WTC11 (cell line): Measurements from ENCODE around the gene HMGCS1. TPM values are rescaled to one million over a fixed set of nuclear protein-coding genes. Genes with fewer than 3 reads are reported as not detected.

Experiments used
- ATAC-seq: fragments of 200-7000 bp; cut with Tn5 transposase; 2 replicates; pipeline ENCODE4 v1.10.0; 2021; ENCODE audit warnings: mild to moderate bottlenecking, moderate library complexity
- CTCF ChIA-PET: fragments of 300-600 bp; sonication (Branson Sonifier 250); formaldehyde crosslinking; loops from one replicate; lab custom pipeline; 2021; ENCODE audit warnings: antibody characterized with exemption; lab: Charles Lee
- POLR2A ChIA-PET: fragments of 350-600 bp; sonication (Branson Sonifier 250); formaldehyde crosslinking; loops from one replicate; lab custom pipeline; 2021; ENCODE audit warnings: antibody characterized with exemption; lab: Charles Lee
- DNase-seq: peaks from one replicate; pipeline ENCODE4 v3.0.0; 2021; ENCODE audit warnings: low spot score
- H3K27ac Mint-ChIP-seq: 2 replicates; pipeline ENCODE4 v1.8.0; 2021; ENCODE audit warnings: mixed read lengths
- H3K27me3 Mint-ChIP-seq: 2 replicates; pipeline ENCODE4 v1.8.0; 2021; ENCODE audit warnings: low read depth, mild to moderate bottlenecking, moderate library complexity, mixed read lengths
- H3K36me3 Mint-ChIP-seq: 2 replicates; pipeline ENCODE4 v1.8.0; 2021; ENCODE audit warnings: mixed read lengths
- H3K4me1 Mint-ChIP-seq: 2 replicates; pipeline ENCODE4 v1.8.0; 2022; ENCODE audit warnings: mixed read lengths
- H3K4me3 Mint-ChIP-seq: 2 replicates; pipeline ENCODE4 v1.8.0; 2021; ENCODE audit warnings: mild to moderate bottlenecking, moderate library complexity, mixed read lengths
- H3K9me3 Mint-ChIP-seq: 2 replicates; pipeline ENCODE4 v1.8.0; 2021; ENCODE audit warnings: mixed read lengths
- ELF4 ChIP-seq: sonication (generic); formaldehyde crosslinking; IDR thresholded peaks from 2 replicates; pipeline ENCODE4 v1.8.1; 2022; ENCODE audit warnings: low read depth, mild to moderate bottlenecking, moderate library complexity, missing genetic modification reagents
- ESRRA ChIP-seq: sonication (generic); formaldehyde crosslinking; IDR thresholded peaks from 2 replicates; pipeline ENCODE4 v1.8.1; 2022; ENCODE audit warnings: mild to moderate bottlenecking, missing genetic modification reagents, borderline replicate concordance
- IRF2 ChIP-seq: sonication (generic); formaldehyde crosslinking; IDR thresholded peaks from 2 replicates; pipeline ENCODE4 v1.8.0; 2022; ENCODE audit warnings: low read depth, missing genetic modification reagents, borderline replicate concordance
- NFATC4 ChIP-seq: fragments of 250-450 bp; sonication (Bioruptor Pico); IDR thresholded peaks from 2 replicates; pipeline ENCODE4 v1.9.0; 2021; ENCODE audit warnings: mild to moderate bottlenecking
- NR1H2 ChIP-seq: sonication (generic); formaldehyde crosslinking; IDR thresholded peaks from 2 replicates; pipeline ENCODE4 v1.9.0; 2021; ENCODE audit warnings: mild to moderate bottlenecking, moderate library complexity, missing genetic modification reagents
- RELA ChIP-seq: sonication (generic); formaldehyde crosslinking; IDR thresholded peaks from 2 replicates; pipeline ENCODE4 v1.8.1; 2022; ENCODE audit warnings: missing genetic modification reagents, mild to moderate bottlenecking, borderline replicate concordance
- SOX15 ChIP-seq: fragments of 250-450 bp; sonication (Bioruptor Pico); IDR thresholded peaks from 2 replicates; pipeline ENCODE4 v1.9.0; 2021; ENCODE audit warnings: mild to moderate bottlenecking
- TEAD4 ChIP-seq: sonication (generic); formaldehyde crosslinking; IDR thresholded peaks from 2 replicates; pipeline ENCODE4 v1.8.0; 2022; ENCODE audit warnings: mild to moderate bottlenecking, missing genetic modification reagents
- ZNF121 ChIP-seq: sonication (generic); formaldehyde crosslinking; IDR thresholded peaks from 2 replicates; pipeline ENCODE4 v1.8.0; 2023; ENCODE audit warnings: missing genetic modification reagents
- ZNF138 ChIP-seq: sonication (generic); formaldehyde crosslinking; conservative IDR thresholded peaks from 2 replicates; pipeline ENCODE4 v1.8.1; 2022; ENCODE audit warnings: mild to moderate bottlenecking, moderate library complexity, missing genetic modification reagents
- ZNF232 ChIP-seq: sonication (generic); formaldehyde crosslinking; IDR thresholded peaks from 2 replicates; pipeline ENCODE4 v1.8.0; 2022; ENCODE audit warnings: mild to moderate bottlenecking, missing genetic modification reagents
- ZNF416 ChIP-seq: fragments of 250-450 bp; sonication (Bioruptor Pico); IDR thresholded peaks from 2 replicates; pipeline ENCODE4 v1.9.0; 2021; ENCODE audit warnings: mild to moderate bottlenecking, inconsistent platforms
- total RNA-seq: library from RNA; stranded (reverse); gene quantifications from 3 replicates; pipeline ENCODE4 v1.2.3, GENCODE V29; 2021
- TF ChIP-seq, protein P1 (sequence below): sonication (generic); formaldehyde crosslinking; IDR thresholded peaks from 2 replicates; pipeline ENCODE4 v1.8.1; 2023; ENCODE audit warnings: mild to moderate bottlenecking, missing genetic modification reagents, borderline replicate concordance
- TF ChIP-seq, protein P2 (sequence below): sonication (generic); formaldehyde crosslinking; IDR thresholded peaks from 2 replicates; pipeline ENCODE4 v1.8.1; 2023; ENCODE audit warnings: mild to moderate bottlenecking, moderate library complexity, missing genetic modification reagents
- TF ChIP-seq, protein P3 (sequence below): sonication (generic); formaldehyde crosslinking; IDR thresholded peaks from 2 replicates; pipeline ENCODE4 v1.8.1; 2022; ENCODE audit warnings: low read depth, missing genetic modification reagents, borderline replicate concordance
- TF ChIP-seq, protein P4 (sequence below): sonication (generic); formaldehyde crosslinking; IDR thresholded peaks from 2 replicates; pipeline ENCODE4 v1.8.0; 2022; ENCODE audit warnings: mild to moderate bottlenecking, missing genetic modification reagents
- TF ChIP-seq, protein P5 (sequence below): sonication (generic); formaldehyde crosslinking; IDR thresholded peaks from 2 replicates; pipeline ENCODE4 v1.8.1; 2022; ENCODE audit warnings: missing genetic modification reagents, borderline replicate concordance
- TF ChIP-seq, protein P6 (sequence below): sonication (generic); formaldehyde crosslinking; IDR thresholded peaks from 2 replicates; pipeline ENCODE4 v1.8.0; 2023; ENCODE audit warnings: missing genetic modification reagents
- TF ChIP-seq, protein P7 (sequence below): sonication (generic); formaldehyde crosslinking; conservative IDR thresholded peaks from 2 replicates; pipeline ENCODE4 v1.8.1; 2022; ENCODE audit warnings: mild to moderate bottlenecking, missing genetic modification reagents
- TF ChIP-seq, protein P8 (sequence below): fragments of 250-450 bp; sonication (Bioruptor Pico); IDR thresholded peaks from 2 replicates; pipeline ENCODE4 v1.9.0; 2021; ENCODE audit warnings: mild to moderate bottlenecking, borderline replicate concordance

Gene HMGCS1
- total RNA-seq, 1 experiment from 2014 or later = 199 TPM

DNA sequence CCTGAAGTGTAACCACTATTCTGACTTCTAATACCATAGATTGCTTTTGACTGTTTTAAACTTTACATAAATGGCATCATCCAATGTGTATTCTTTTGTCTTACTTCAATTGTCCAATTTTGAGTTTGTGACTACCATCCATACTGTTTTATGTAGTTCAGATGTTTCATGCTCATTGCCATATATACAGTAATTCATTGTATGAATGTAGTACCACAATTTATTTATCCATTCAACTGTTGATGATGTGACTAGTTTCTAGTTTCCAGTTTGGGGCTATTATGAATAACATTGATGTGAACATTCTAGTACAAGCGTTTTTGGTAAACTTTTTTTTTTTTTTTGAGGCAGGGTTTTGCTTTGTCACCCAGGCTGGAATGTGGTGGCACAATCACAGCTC lies 55.1 kb downstream of the HMGCS1 start:
- TF ChIP-seq ZNF138 (CRISPR knock-in tag) = no peak
- TF ChIP-seq, protein P1, sequence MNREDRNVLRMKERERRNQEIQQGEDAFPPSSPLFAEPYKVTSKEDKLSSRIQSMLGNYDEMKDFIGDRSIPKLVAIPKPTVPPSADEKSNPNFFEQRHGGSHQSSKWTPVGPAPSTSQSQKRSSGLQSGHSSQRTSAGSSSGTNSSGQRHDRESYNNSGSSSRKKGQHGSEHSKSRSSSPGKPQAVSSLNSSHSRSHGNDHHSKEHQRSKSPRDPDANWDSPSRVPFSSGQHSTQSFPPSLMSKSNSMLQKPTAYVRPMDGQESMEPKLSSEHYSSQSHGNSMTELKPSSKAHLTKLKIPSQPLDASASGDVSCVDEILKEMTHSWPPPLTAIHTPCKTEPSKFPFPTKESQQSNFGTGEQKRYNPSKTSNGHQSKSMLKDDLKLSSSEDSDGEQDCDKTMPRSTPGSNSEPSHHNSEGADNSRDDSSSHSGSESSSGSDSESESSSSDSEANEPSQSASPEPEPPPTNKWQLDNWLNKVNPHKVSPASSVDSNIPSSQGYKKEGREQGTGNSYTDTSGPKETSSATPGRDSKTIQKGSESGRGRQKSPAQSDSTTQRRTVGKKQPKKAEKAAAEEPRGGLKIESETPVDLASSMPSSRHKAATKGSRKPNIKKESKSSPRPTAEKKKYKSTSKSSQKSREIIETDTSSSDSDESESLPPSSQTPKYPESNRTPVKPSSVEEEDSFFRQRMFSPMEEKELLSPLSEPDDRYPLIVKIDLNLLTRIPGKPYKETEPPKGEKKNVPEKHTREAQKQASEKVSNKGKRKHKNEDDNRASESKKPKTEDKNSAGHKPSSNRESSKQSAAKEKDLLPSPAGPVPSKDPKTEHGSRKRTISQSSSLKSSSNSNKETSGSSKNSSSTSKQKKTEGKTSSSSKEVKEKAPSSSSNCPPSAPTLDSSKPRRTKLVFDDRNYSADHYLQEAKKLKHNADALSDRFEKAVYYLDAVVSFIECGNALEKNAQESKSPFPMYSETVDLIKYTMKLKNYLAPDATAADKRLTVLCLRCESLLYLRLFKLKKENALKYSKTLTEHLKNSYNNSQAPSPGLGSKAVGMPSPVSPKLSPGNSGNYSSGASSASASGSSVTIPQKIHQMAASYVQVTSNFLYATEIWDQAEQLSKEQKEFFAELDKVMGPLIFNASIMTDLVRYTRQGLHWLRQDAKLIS (CRISPR knock-in tag) = no peak
- TF ChIP-seq, protein P2, sequence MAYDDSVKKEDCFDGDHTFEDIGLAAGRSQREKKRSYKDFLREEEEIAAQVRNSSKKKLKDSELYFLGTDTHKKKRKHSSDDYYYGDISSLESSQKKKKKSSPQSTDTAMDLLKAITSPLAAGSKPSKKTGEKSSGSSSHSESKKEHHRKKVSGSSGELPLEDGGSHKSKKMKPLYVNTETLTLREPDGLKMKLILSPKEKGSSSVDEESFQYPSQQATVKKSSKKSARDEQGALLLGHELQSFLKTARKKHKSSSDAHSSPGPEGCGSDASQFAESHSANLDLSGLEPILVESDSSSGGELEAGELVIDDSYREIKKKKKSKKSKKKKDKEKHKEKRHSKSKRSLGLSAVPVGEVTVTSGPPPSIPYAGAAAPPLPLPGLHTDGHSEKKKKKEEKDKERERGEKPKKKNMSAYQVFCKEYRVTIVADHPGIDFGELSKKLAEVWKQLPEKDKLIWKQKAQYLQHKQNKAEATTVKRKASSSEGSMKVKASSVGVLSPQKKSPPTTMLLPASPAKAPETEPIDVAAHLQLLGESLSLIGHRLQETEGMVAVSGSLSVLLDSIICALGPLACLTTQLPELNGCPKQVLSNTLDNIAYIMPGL (CRISPR knock-in tag) = no peak
- no peak for TF ChIP-seq IRF2 (CRISPR knock-in tag)
- no peak for TF ChIP-seq TEAD4 (CRISPR knock-in tag)
- TF ChIP-seq SOX15 (CRISPR knock-in tag) = no peak
- TF ChIP-seq, protein P3, sequence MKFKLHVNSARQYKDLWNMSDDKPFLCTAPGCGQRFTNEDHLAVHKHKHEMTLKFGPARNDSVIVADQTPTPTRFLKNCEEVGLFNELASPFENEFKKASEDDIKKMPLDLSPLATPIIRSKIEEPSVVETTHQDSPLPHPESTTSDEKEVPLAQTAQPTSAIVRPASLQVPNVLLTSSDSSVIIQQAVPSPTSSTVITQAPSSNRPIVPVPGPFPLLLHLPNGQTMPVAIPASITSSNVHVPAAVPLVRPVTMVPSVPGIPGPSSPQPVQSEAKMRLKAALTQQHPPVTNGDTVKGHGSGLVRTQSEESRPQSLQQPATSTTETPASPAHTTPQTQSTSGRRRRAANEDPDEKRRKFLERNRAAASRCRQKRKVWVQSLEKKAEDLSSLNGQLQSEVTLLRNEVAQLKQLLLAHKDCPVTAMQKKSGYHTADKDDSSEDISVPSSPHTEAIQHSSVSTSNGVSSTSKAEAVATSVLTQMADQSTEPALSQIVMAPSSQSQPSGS (CRISPR knock-in tag) = no peak
- no peak for TF ChIP-seq ZNF416 (CRISPR knock-in tag)
- no peak for TF ChIP-seq RELA (CRISPR knock-in tag)
- CTCF ChIA-PET = no interaction called here
- H3K4me3 Mint-ChIP-seq = no peak overlapping the region

DNA sequence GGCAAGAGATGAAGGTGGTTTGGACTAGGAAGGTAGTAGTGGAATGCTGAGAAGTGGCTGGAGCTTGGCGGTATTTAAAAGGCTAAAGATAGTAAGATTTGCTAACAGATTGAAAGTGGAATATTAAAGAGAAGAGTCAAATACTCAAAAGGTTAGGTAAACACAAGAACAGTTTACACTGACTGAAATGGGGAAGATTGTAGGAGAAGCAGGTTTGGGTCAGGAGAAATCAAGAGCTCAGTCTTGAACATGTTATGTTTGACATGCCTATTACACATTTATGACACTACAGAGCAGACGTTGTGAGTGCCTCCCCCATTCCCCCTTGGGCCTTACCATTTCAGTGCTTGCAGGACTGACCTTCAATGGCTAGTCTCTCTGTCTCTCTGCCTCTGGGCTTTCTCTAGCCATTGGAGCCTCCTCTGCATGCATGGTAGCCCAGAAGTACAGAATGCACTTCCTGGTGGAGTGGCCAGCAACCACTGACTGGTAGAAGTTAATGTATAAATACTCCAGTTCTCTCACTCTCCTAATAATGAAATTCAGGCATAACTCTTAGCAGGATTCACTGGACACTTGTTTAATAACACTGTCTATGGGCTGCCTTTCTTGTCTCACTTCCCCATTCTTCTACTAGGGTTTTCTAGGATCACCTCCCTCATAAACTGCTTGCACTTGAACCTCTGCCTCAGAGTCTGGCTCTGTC lies 56.8 kb downstream of the HMGCS1 start:
- Mint-ChIP-seq H3K36me3 (no peaks in the 10 kb centered on the region), H3K4me3 (no peak overlapping the region), H3K27ac (no peak overlapping the region), H3K9me3 (peaks cover 5% of the 10 kb centered on the region; the same call in 1 of the 2 replicates), H3K4me1 (no peaks in the 10 kb centered on the region), H3K27me3 (no peaks in the 10 kb centered on the region)
- ChIA-PET POLR2A (no interaction called here), CTCF (no interaction called here)
- DNase-seq (no peak), ATAC-seq (no peak)
- TF ChIP-seq ESRRA (no peak), ZNF121 (no peak), ZNF232 (no peak), NR1H2 (CRISPR knock-in tag) (no peak), ELF4 (no peak), NFATC4 (CRISPR knock-in tag) (no peak)
- TF ChIP-seq, protein P4, sequence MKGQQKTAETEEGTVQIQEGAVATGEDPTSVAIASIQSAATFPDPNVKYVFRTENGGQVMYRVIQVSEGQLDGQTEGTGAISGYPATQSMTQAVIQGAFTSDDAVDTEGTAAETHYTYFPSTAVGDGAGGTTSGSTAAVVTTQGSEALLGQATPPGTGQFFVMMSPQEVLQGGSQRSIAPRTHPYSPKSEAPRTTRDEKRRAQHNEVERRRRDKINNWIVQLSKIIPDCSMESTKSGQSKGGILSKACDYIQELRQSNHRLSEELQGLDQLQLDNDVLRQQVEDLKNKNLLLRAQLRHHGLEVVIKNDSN (CRISPR knock-in tag) = no peak
- TF ChIP-seq, protein P5, sequence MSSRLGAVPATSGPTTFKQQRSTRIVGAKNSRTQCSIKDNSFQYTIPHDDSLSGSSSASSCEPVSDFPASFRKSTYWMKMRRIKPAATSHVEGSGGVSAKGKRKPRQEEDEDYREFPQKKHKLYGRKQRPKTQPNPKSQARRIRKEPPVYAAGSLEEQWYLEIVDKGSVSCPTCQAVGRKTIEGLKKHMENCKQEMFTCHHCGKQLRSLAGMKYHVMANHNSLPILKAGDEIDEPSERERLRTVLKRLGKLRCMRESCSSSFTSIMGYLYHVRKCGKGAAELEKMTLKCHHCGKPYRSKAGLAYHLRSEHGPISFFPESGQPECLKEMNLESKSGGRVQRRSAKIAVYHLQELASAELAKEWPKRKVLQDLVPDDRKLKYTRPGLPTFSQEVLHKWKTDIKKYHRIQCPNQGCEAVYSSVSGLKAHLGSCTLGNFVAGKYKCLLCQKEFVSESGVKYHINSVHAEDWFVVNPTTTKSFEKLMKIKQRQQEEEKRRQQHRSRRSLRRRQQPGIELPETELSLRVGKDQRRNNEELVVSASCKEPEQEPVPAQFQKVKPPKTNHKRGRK (CRISPR knock-in tag) = no peak
- TF ChIP-seq, protein P6, sequence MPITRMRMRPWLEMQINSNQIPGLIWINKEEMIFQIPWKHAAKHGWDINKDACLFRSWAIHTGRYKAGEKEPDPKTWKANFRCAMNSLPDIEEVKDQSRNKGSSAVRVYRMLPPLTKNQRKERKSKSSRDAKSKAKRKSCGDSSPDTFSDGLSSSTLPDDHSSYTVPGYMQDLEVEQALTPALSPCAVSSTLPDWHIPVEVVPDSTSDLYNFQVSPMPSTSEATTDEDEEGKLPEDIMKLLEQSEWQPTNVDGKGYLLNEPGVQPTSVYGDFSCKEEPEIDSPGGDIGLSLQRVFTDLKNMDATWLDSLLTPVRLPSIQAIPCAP (CRISPR knock-in tag) = no peak
- TF ChIP-seq, protein P7, sequence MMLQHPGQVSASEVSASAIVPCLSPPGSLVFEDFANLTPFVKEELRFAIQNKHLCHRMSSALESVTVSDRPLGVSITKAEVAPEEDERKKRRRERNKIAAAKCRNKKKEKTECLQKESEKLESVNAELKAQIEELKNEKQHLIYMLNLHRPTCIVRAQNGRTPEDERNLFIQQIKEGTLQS = no peak
- TF ChIP-seq, protein P8, sequence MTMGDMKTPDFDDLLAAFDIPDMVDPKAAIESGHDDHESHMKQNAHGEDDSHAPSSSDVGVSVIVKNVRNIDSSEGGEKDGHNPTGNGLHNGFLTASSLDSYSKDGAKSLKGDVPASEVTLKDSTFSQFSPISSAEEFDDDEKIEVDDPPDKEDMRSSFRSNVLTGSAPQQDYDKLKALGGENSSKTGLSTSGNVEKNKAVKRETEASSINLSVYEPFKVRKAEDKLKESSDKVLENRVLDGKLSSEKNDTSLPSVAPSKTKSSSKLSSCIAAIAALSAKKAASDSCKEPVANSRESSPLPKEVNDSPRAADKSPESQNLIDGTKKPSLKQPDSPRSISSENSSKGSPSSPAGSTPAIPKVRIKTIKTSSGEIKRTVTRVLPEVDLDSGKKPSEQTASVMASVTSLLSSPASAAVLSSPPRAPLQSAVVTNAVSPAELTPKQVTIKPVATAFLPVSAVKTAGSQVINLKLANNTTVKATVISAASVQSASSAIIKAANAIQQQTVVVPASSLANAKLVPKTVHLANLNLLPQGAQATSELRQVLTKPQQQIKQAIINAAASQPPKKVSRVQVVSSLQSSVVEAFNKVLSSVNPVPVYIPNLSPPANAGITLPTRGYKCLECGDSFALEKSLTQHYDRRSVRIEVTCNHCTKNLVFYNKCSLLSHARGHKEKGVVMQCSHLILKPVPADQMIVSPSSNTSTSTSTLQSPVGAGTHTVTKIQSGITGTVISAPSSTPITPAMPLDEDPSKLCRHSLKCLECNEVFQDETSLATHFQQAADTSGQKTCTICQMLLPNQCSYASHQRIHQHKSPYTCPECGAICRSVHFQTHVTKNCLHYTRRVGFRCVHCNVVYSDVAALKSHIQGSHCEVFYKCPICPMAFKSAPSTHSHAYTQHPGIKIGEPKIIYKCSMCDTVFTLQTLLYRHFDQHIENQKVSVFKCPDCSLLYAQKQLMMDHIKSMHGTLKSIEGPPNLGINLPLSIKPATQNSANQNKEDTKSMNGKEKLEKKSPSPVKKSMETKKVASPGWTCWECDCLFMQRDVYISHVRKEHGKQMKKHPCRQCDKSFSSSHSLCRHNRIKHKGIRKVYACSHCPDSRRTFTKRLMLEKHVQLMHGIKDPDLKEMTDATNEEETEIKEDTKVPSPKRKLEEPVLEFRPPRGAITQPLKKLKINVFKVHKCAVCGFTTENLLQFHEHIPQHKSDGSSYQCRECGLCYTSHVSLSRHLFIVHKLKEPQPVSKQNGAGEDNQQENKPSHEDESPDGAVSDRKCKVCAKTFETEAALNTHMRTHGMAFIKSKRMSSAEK (CRISPR knock-in tag) = no peak

More for the DNA sequence above, 55.1 kb downstream of the HMGCS1 start:
- POLR2A ChIA-PET = no interaction called here
- ATAC-seq (no peak), DNase-seq (no peak)
- H3K4me1 Mint-ChIP-seq = no peaks in the 10 kb centered on the region
- H3K36me3 Mint-ChIP-seq = no peaks in the 10 kb centered on the region
- no peak overlapping the region for H3K27ac Mint-ChIP-seq
- peaks cover 10% of the 10 kb centered on the region for H3K27me3 Mint-ChIP-seq
- peaks cover 11% of the 10 kb centered on the region for H3K9me3 Mint-ChIP-seq
